Hepatocyte (in vitro differentiated cells): ENCODE measurements around the gene TMPRSS9. TPM values are rescaled to one million over a fixed set of nuclear protein-coding genes. Genes with fewer than 3 reads are reported as not detected.
"Not testable (repeated sequence)": the region's sequence is repeated elsewhere in the genome, so short reads cannot be mapped to it uniquely, and the experiment has no call there.

Source experiments
- DNase-seq: peaks from one replicate; pipeline ENCODE4 v3.0.0-alpha.2; 2016; ENCODE audit warnings: low spot score
- H2AFZ ChIP-seq: fragments of 200-600 bp; sonication (generic); 2 replicates; pipeline ENCODE4 v1.6.0; 2016; ENCODE audit warnings: antibody characterized with exemption, mild to moderate bottlenecking
- H3K27ac ChIP-seq: fragments of 200-600 bp; sonication (generic); 2 replicates; pipeline ENCODE4 v1.5.1; 2016; ENCODE audit warnings: mild to moderate bottlenecking
- H3K27me3 ChIP-seq: fragments of 200-600 bp; sonication (generic); 2 replicates; pipeline ENCODE4 v1.6.1; 2016
- H3K36me3 ChIP-seq: fragments of 200-600 bp; sonication (generic); replicated peaks from 2 replicates; pipeline ENCODE4 v1.5.1; 2016; ENCODE audit warnings: low read depth; ENCODE audit not compliant: insufficient read depth
- H3K4me1 ChIP-seq: fragments of 200-600 bp; sonication (generic); 2 replicates; pipeline ENCODE4 v1.5.1; 2016; ENCODE audit warnings: mild to moderate bottlenecking, moderate library complexity; ENCODE audit not compliant: insufficient read depth
- H3K4me2 ChIP-seq: fragments of 200-600 bp; sonication (generic); 2 replicates; pipeline ENCODE4 v1.6.0; 2016
- H3K4me3 ChIP-seq: fragments of 200-600 bp; sonication (generic); 2 replicates; pipeline ENCODE4 v1.5.1; 2016; ENCODE audit warnings: mild to moderate bottlenecking
- H3K79me2 ChIP-seq: fragments of 200-600 bp; sonication (generic); 2 replicates; pipeline ENCODE4 v1.6.0; 2017; ENCODE audit warnings: mild to moderate bottlenecking
- H3K9me2 ChIP-seq: fragments of 200-600 bp; sonication (generic); replicated peaks from 2 replicates; pipeline ENCODE4 v1.6.0; 2017; ENCODE audit warnings: mild to moderate bottlenecking; ENCODE audit not compliant: insufficient read depth
- H3K9me3 ChIP-seq: fragments of 200-600 bp; sonication (generic); 2 replicates; pipeline ENCODE4 v1.5.1; 2016; ENCODE audit warnings: low read depth, mild to moderate bottlenecking
- H4K20me1 ChIP-seq: fragments of 200-600 bp; sonication (generic); 2 replicates; pipeline ENCODE4 v1.6.0; 2016; ENCODE audit warnings: mild to moderate bottlenecking; ENCODE audit not compliant: insufficient read depth, poor library complexity, severe bottlenecking
- CTCF ChIP-seq: fragments of 200-600 bp; sonication (generic); IDR thresholded peaks from 2 replicates; pipeline ENCODE4 v1.5.1; 2016; ENCODE audit warnings: antibody characterized with exemption, mild to moderate bottlenecking; ENCODE audit not compliant: poor library complexity
- EZH2 ChIP-seq: fragments of 200-600 bp; sonication (generic); IDR thresholded peaks from 2 replicates; pipeline ENCODE4 v1.6.1; 2016; ENCODE audit warnings: antibody characterized with exemption, mild to moderate bottlenecking, borderline replicate concordance
- EZH2phosphoT487 ChIP-seq: fragments of 200-600 bp; sonication (generic); IDR thresholded peaks from one replicate; pipeline ENCODE4 v1.6.1; 2018; ENCODE audit warnings: antibody characterized with exemption, mild to moderate bottlenecking, low read depth, moderate library complexity; ENCODE audit not compliant: unreplicated experiment, severe bottlenecking
- WGBS: methylation state at CpG from one replicate; pipeline ENCODE4 v1.1.6; 2016; ENCODE audit warnings: low lambda C conversion rate; ENCODE audit errors: missing lambda C conversion rate; 5-methylcytosine and 5-hydroxymethylcytosine counted together
- polyA plus RNA-seq: library from polyadenylated mRNA; unstranded; fragments of >200 nt; fragmentation: Nextera tagmentation; extraction: Ambion mirVana; gene quantifications from 2 replicates; pipeline ENCODE4 v1.2.1, GENCODE V29; 2016
- total RNA-seq: library from RNA; depleted of rRNA; stranded (reverse); fragments of >200 nt; gene quantifications from 2 replicates; pipeline ENCODE4 v1.2.3, GENCODE V29; 2014

Gene TMPRSS9
- total and polyA plus RNA-seq, 2 experiments from 2014 or later, result 0.23 TPM; not detected in 1

GRCh38 chr19:2394442-2395292 is 34.6 kb downstream of the TMPRSS9 start:
- no peak overlapping the region for H3K4me3 ChIP-seq
- H4K20me1 ChIP-seq, result no peaks in the 10 kb centered on the region
- no peaks in the 10 kb centered on the region for H3K79me2 ChIP-seq
- no peak overlapping the region for H3K27ac ChIP-seq
- no peaks in the 10 kb centered on the region for H3K36me3 ChIP-seq
- no peaks in the 10 kb centered on the region for H3K9me3 ChIP-seq
- TF ChIP-seq EZH2phosphoT487 (no peak), EZH2 (no peak), CTCF (no peak)
- H3K9me2 ChIP-seq, result no peaks in the 10 kb centered on the region
- no peaks in the 10 kb centered on the region for H3K27me3 ChIP-seq
- WGBS, result 85% methylated on average over 27 of the region's 27 CpGs
- H2AFZ ChIP-seq, result no peak overlapping the region
- H3K4me2 ChIP-seq, result no peak overlapping the region
- no peaks in the 10 kb centered on the region for H3K4me1 ChIP-seq
- DNase-seq, result peak; percentile 38

- WGBS, result 89% methylated on average over 18 of the region's 18 CpGs
- H3K9me3 ChIP-seq, H3K4me1 ChIP-seq, H3K4me3 ChIP-seq, DNase-seq, H4K20me1 ChIP-seq, H3K36me3 ChIP-seq, H3K27me3 ChIP-seq, H3K27ac ChIP-seq, H3K9me2 ChIP-seq, H3K4me2 ChIP-seq, H2AFZ ChIP-seq, H3K79me2 ChIP-seq: not testable (repeated sequence)
Measured at GRCh38 chr19:2395293-2395829, 35.3 kb downstream of the TMPRSS9 start.

GRCh38 chr19:2397173-2397572 is 37.1 kb downstream of the TMPRSS9 start:
- not testable (repeated sequence) for H3K4me1 ChIP-seq, H4K20me1 ChIP-seq, H3K27ac ChIP-seq, H3K4me3 ChIP-seq, H2AFZ ChIP-seq, DNase-seq, H3K4me2 ChIP-seq, H3K79me2 ChIP-seq, H3K36me3 ChIP-seq, H3K27me3 ChIP-seq, H3K9me3 ChIP-seq, H3K9me2 ChIP-seq
- 94% methylated on average over 6 of the region's 7 CpGs for WGBS

DNA sequence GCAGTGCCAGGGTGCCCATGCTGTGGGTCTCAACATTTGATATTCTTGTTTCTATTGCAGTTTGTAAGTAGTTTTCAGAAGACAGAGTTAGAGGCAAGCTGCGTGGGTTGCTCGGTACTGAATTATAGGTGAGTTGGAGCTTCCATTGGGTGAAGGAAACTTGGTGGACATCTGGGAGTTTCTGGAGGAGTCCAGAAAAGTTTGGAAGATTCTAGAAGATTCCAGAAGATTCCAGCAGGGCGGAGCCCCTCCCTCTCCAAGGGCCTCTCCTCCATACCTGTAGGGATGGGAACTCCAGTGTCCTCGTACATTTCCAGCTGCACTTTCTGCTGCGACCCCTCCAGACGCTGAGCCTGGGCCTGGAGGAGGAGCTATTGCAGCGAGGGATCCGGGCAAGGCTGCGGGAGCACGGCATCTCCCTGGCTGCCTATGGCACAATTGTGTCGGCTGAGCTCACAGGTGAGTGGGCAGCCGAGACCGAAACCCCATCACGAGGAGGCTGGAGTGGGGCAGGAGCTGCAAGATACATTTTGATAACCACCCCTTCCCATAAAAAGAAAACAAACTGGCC is 38.8 kb downstream of the TMPRSS9 start:
- H2AFZ ChIP-seq, result no peak overlapping the region
- no peak for TF ChIP-seq CTCF
- no peak for TF ChIP-seq EZH2
- no peak for TF ChIP-seq EZH2phosphoT487

More for the DNA sequence above, 38.8 kb downstream of the TMPRSS9 start:
- Histone ChIP-seq H3K27me3 (no peaks in the 10 kb centered on the region), H3K4me2 (no peak overlapping the region), H3K9me2 (no peaks in the 10 kb centered on the region), H3K9me3 (no peaks in the 10 kb centered on the region), H3K79me2 (no peaks in the 10 kb centered on the region), H3K27ac (no peak overlapping the region), H3K36me3 (no peaks in the 10 kb centered on the region), H3K4me1 (no peaks in the 10 kb centered on the region), H3K4me3 (no peak overlapping the region), H4K20me1 (no peaks in the 10 kb centered on the region)
- no peak for DNase-seq
- 87% methylated on average over 14 of the region's 14 CpGs for whole genome bisulfite sequencing
